Body of pancreas (tissue), 4 donors: ENCODE results near the gene ABCC5.

ENCODE experiments used
- CTCF ChIP-seq, 7 experiments: fragments of 450-650 bp in 4 of 7; fragments of 200-600 bp in 3 of 7; sonication (generic) in 3 of 7; IDR thresholded peaks; one replicate each; pipeline ENCODE4 v1.5.1; 2016 to 2019; ENCODE audit warnings: antibody characterized with exemption in 7 of 7
- POLR2A ChIP-seq, 3 donors: fragments of 450-650 bp; IDR thresholded peaks; one replicate each; pipeline ENCODE4 v1.6.1; 2016; ENCODE audit warnings: antibody characterized with exemption in 3 of 3, mild to moderate bottlenecking in 2 of 3

- TF ChIP-seq CTCF (IDR thresholded peaks at IDR 0.05) = no peak
- no peak for TF ChIP-seq POLR2A (IDR thresholded peaks at IDR 0.05)
These were observed 66.2 kb downstream of the ABCC5 start for GRCh38 chr3:183951459-183951858.
